ENCODE results near the gene VEGFB.
"Not testable (repeated sequence)": the region's sequence is repeated elsewhere in the genome, so short reads cannot be mapped to it uniquely, and the experiment has no call there.

VEGFB gene

GRCh38 chr11:64245797-64246620 lies 11.6 kb downstream of the VEGFB start:
- peak in 23 of 51 donors; percentile 17 to 84 (median 36) for DNase-seq

GRCh38 chr11:64246621-64246870 lies 12.2 kb downstream of the VEGFB start:
- not testable (repeated sequence) for DNase-seq

DNA sequence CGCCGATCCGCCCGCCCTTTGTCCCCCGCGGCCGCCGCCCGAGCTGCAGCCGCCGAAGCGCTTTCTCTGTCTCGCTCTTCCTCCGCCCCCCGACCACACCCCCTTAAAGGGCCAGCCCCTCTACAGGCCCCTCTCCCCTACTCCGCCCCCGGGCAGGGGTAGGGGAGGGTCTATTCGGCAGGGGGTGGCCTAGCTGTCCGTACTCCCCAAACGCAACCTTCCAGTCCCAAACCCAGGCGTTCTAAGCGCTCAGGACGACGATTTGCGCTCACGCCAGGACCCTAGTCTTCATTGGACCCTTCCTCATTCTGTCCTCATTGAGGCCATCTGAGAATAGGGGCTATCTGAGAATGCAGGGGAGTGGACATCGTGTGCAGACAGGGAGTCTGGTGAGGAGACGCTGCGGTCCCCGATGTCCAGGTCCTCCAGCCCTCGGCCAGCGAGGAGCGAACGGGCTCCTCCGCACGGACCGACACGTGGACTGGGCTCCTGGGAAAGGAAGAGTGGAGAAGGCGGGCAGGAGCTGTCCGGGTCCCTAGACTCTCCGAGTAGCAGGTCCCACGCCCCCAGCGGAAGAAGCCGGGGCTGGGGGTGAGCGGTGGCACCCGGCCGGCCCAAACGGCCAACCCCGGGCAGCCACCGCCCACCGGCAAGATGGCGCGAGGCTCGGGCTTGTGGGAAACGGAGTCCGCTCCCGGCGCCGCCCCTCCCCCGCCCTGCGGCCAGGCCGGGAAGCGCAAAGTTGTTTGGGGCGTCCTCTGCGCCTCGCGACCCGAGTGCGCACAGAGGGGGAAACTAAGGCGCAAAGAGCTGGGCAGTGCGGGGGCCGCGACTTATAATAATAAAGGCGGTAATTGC lies 12.7 kb downstream of the VEGFB start, which contains the start of gene PPP1R14B:
Gene PPP1R14B, minus strand, starts transcription at position 73 of the 858 bp plus-strand sequence. CDS start 270 bp downstream, outside the sequence.
- peak in 49 of 51 donors; percentile 40 to 91 (median 77) for DNase-seq

- DNase-seq, result no peak
These were observed 13.5 kb downstream of the VEGFB start for GRCh38 chr11:64247729-64248531.

DNA sequence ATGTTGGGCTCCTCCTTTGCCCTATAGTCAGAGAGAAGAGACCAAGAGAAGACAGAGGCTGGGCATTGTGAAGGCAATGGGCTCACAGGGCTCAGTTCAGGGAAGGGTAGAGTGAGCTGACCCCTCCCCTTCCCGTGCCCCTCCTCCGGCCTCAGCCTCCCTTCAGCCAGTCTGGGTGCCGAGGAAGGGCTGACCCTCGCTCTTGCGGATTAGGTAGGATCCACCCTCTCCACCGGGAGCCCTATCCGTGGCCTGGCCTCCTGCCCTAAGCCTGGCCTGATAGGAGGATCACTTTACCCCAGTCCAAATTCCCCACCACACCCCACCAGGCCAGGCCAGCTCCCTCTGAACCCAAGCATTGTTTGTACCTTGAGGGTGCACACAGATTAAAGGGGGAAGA lies 14.2 kb downstream of the VEGFB start:
- DNase-seq, result no peak

GRCh38 chr11:64249038-64249437 lies 14.7 kb downstream of the VEGFB start:
- no peak for DNase-seq

GRCh38 chr11:64249563-64250414 lies 15.4 kb downstream of the VEGFB start:
- no peak for DNase-seq

- DNase-seq, result no peak
These were observed 16.1 kb downstream of the VEGFB start for GRCh38 chr11:64250415-64251015.

GRCh38 chr11:64251016-64251752 lies 16.8 kb downstream of the VEGFB start, which contains the start of gene PLCB3:
TSS of gene PLCB3 (plus strand) at chr11:64251530. CDS start at chr11:64251650, 120 bp downstream.
- peak in 32 of 51 donors; percentile 20 to 75 (median 43) for DNase-seq

DNA sequence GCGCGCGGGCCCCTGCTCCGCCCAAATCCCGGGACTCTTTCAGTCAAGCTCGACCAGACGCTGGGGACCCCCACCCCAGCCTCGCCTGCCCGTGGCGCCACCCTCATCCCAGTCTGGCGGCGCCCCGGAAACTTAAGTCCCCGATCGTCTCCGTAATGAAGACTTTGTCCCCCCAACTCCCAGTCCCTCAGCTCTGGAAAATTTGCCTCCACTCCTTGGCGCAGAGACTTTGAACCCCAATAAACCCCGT lies 17.3 kb downstream of the VEGFB start:
- DNase-seq, result no peak

DNA sequence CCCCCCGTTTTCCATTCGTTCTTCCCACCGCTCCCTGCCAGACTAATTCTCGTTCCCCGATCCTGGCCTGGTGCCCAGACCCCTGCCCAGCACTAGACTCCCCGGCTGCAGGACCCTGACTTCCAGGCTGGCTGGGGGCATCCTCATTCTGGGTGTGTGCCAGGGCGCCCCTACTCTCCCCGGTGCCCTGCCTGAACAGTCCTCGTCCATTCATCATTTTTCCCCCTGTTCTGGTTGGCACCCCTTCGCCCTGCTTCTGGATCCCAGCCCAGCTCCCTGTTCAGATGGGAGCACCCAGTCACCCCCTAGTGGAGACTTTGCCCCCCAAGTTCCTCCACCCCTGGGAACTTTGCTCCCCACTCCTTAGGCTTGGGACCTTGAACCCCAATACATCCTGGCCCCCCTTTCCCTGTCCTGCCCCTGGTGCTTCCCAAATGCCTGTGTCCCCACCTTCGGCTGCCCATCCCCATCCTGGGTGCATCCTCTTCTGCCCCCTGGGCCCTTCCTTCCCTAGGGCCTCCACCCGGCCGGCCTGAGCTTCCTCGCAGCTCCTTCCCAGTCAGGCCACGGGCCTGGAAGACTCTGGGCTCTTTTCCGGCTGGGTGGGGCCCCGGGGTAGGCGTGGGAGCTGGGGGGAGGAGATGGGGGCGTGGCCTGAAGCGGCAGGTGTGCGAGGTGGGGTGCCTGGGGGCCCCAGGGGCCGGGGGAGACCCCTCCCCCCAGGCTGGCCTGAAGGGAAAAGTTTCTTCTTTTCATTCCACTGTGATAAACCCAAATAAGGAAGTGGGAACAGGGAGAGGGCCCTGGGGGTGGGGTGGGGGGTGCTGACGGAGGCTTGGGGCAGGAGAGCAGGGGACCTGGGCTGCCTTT lies 17.9 kb downstream of the VEGFB start:
- peak in 3 of 51 donors; percentile 16 to 41 (median 21) for DNase-seq

- DNase-seq, result no peak
These were observed 18.7 kb downstream of the VEGFB start for GRCh38 chr11:64253043-64253442.

DNA sequence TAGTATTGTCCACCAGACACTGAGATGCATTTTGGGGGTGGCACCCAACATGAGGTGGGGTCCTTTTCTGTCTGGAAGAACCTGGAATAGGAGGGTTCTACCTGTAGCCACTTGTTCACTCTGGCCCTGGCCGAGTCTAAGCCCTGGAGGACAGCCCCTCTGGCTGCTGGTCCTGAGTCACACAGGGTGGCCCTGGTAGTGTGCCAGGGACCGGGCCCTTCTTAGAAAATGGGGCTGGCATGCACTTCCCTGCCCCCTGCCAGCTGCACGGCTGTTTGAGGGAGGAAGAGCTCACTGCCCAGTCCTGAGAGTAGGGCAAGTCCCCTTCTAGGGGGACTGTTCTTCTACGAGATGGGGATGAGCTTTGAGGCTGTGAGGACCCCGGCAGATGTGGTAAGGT lies 19.1 kb downstream of the VEGFB start:
- DNase-seq, result peak in 34 of 51 donors; percentile 9 to 82 (median 52)

GRCh38 chr11:64254326-64254725 lies 19.9 kb downstream of the VEGFB start:
- no peak for DNase-seq

DNA sequence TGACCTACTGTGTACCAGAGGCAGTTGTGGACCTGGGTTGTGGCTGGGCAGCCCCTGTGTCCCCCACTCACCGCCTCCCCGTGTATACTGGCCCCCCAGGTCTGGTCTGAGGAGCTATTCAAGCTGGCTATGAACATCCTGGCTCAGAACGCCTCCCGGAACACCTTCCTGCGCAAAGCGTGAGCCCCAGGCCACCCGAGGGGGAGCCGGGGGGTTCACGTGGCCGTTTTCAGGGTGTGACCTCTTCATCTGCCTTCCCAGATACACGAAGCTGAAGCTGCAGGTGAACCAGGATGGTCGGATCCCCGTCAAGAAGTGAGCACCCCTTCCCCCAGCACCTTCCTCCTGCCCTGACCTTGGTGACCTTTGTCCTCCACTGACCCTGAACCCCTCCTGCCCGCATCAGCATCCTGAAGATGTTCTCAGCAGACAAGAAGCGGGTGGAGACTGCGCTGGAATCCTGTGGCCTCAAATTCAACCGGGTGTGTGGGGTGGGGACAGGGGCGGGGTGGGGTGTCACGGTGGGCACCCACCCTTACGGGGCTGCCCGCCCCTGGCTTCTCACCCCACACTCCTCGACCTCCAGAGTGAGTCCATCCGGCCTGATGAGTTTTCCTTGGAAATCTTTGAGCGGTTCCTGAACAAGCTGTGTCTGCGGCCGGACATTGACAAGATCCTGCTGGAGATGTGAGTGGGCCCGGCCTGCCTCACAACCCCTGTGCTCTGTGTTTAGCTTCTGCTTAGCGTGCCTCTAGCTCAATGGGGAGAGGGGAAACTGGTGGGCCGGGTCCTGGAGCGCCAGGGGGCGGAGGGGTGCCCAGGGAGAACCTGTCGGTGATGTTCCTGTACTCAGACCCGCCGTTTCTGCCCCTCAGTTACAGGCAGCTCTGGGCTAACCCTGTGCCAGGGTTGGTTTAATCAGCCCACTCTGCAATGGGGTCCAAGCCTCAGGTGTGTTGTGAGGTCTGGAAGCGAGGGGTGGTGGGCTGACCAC lies 21.0 kb downstream of the VEGFB start:
- no peak for DNase-seq

DNA sequence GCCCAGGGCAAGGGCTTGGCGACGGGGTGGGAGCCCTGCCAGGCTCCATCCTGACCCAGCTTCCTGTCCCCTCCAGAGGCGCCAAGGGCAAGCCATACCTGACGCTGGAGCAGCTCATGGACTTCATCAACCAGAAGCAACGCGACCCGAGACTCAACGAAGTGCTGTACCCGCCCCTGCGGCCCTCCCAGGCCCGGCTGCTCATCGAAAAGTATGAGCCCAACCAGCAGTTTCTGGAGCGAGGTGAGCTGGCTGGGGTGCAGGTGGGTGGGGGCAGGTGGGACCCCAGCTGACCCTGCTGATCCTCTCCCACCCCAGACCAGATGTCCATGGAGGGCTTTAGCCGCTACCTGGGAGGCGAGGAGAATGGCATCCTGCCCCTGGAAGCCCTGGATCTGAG lies 21.9 kb downstream of the VEGFB start:
- DNase-seq, result no peak

DNA sequence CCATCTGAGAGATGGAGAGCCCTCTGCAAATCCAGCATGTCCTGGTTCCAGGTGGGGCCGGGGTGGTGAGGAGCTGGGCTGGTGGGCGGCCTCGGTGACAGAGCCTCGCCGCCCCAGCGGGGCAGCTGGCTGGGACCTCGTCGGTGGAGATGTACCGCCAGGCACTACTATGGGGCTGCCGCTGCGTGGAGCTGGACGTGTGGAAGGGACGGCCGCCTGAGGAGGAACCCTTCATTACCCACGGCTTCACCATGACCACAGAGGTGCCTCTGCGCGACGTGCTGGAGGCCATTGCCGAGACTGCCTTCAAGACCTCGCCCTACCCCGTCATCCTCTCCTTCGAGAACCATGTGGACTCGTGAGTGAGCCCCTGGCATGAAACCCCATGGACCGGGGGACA lies 24.0 kb downstream of the VEGFB start:
- no peak for DNase-seq
